HG03442 (cell line): ENCODE results near the gene RAD51B.
"Not testable (repeated sequence)": the region's sequence is repeated elsewhere in the genome, so short reads cannot be mapped to it uniquely, and the experiment has no call there.

Source experiments
- ATAC-seq: cut with Tn5 transposase; IDR thresholded peaks from one replicate; pipeline ENCODE4 v1.9.1; 2021; ENCODE audit warnings: mild to moderate bottlenecking, moderate library complexity; ENCODE audit not compliant: unreplicated experiment

Gene RAD51B

DNA sequence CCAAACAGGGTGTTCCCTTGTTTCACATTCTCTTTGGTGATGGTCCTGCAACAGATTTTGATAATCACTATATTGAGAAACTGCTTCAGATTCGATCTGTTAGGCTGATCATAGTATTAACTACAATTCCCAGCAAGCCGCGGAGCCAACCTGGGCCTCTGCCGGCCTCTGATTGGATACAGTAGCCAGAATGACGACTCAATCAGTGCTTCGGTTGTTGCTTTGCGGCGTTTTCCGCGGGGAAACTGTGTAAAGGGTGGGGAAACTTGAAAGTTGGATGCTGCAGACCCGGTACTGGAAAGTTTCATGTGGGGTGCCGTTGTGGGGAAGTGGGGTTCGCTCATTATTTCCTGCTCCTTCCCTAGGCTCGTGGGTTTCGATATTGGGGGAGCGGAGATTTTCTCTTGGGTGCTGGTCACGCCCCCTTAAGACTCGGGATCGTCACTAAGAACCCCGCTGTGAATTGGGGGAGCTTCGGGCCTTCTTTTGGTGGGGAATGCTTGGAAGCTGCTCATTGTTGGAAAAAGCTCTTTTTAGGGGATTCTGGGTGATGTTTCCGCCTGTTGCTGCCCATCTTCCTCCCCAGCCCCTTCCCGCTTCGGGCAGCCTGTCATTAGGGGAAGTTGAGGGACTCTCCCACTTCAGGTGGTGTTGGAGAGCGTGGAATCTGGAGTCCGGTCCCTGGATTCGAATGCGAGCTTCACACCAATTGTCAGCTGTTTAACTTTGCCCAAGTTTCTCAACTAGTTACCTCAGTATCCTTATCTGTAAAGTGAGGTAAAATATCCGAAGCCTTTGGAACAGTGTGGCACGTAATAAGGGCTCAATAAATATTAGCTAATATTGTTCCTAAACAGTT is at the start of gene RAD51B:
TSS of gene RAD51B (plus strand) at position 217 of the 859 bp plus-strand sequence.
- peak; percentile 54 for ATAC-seq

DNA sequence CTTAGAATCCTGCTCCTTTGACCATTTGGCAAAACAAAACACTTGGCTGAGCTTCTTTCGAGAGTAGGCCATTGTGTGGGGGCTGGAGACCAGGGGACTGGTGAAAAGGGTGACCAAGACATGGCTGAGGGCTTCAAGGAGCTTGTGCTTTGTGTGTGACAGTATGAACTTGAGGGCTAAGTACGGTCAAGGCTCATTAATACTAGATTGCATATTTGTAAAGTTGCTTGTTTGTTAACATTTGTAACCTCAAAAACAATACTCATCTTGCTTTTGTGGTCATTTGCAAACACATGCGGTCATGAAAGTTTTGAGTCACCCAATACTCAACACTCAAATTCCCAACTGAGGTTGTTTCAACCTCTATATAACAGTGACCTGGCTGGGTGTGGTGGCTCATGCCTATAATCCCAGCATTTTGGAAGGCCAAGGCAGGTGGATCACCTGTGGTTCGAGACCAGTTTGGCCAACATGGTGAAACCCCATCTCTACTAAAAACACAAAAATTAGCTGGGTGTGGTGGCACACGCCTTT is 45.7 kb upstream of the RAD51B start:
- ATAC-seq: no peak

DNA sequence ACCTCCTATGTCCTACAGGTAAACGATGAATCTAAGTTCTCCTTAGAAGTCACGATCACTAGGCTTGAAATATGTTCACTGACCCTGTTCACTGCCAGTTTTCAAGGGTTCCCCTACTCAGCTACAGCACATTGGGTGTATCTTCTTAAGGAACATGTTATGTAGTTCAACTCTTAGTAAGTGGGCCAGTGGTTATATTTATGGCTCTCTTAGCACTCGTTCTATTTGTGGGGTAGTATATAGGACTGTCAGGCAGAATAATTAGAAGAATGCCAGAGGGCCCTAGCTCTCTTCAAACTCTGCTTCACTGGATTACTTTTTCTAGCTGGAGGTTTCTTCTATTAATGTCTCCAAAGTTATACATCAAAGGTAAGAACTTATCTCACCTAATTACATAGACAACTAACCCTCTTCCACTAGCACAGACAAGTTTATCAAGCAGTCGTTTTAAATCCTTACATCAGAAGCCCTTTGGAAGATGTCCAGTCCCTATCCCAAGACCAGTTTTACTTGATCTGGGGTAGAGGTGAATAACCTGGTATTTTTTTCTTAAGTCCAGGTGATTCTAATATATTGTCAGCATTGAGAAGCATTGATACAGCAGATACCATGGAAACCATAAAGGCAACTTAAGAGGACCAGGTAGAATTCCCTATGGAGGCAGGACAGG is 42.8 kb upstream of the RAD51B start:
- ATAC-seq: no peak

DNA sequence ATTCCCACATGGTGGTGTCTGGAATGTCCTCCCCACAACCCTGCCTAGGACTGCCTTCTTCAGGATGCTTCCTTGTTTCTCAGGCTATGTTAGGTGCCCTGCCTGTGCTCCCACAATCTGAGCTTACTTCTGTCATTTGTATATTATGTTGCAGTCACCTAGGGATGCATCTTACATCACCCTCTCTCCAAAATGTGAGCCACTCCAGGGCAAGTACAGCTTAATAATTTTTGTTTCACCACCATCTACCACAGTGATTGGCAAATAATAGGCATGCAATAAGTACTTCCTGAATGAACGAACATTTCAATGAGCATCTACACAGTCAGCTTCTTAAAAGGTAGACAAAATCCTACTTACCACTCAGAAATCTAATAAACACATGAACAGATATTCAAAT is 40.8 kb upstream of the RAD51B start:
- no peak for ATAC-seq

DNA sequence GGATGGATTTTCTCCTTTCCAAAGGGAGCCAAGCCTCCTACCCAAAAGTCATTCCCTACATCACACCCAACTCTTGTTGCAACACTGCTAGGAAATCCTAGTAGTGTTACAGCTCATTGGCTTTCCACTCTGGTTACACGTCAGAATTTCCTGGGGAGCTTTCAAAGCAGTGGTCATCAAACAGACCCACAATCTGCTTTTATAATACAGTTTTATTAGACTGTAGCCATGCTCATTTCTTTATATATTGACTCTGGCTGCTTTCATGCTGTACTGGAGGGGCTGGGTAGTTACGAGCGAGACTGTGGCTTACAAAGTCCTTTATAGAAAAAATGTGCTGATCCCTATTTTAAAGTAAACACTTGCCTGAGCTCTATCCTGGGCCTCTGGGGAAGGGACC is 37.5 kb upstream of the RAD51B start:
- no peak for ATAC-seq

DNA sequence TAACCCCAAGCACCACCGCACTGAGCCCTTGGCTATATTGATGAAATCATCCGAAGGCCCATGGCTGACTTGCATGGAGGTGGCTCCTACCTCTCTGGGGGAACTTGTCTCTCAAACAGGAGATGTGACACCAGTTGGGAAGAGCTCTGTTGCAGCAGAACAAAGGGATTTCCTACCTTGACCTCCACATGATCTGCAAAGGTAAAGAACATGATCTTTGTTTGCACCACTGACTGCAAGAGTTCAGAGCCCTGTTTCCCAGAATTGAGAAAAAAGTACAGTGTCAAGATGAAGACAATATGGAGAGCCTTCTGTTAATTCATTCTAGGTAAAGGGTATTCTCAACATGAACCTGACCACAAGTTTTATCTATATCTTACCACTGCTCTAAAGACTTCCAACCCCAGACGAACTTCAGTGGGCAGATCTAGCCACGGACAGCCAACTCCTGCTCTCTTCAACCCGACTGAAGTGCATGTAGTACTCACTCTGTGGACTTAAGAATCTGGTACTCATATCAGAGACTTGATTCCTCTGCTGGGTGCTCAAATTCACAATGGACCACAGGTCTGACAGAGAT is 35.2 kb upstream of the RAD51B start:
- ATAC-seq: no peak

DNA sequence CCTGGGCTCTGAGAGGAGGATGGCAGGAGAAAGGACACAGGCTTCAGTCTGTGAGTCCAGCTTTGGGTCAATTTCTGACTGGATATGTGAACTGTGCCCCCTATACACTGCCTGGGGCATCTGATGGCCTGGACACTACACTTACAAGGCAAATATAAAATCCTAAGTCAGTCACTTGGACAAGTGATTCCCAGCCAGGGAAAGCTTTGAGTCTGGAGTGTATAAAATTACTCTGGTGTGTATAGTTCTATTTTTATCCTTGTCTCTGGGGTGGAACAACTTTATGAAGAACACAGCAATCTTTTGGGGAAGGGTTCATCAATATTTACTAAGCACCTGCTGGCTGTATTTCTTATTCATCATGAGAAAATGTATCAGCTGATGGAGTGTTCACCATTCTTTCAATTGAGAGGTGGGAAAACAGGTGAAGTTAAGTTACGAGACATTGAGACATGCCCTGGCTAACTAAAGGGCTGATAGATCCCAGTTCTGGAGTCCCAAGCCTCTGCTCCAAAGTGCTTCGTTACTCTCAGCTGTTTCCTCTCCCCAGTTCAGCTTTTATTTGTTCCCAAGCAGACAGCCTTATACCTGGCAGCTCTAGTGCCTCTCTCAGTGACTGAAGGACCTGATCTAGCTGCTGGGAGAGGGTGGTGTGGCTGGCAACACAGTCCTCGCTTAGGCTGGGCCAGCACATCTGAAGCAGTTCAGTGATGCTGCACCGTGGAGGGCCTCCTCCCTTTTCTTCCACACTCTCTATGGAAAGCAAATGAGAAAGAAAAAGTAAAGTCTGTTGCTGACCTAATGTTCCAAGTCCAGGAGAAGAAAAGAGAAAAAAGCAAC is 34.1 kb upstream of the RAD51B start:
- ATAC-seq: no peak

DNA sequence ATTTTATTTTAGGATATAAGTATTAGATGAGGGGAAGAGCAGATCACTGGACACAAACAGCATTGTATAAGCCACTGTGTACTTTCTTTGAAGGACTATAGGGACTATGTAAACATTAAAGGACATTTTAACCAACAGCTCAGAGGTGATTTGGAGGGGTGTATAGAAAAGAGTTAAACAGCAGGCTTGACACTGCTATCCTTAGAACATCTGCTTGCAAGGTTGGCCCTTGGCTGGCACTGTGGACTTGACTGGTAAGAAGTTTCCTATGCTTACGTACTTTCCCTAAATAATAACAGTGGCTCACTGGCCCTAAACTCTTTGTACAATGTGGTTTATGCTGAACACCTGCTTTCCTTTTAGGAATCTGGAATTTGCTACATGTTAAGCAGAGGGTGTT is 31.9 kb upstream of the RAD51B start:
- no peak for ATAC-seq

DNA sequence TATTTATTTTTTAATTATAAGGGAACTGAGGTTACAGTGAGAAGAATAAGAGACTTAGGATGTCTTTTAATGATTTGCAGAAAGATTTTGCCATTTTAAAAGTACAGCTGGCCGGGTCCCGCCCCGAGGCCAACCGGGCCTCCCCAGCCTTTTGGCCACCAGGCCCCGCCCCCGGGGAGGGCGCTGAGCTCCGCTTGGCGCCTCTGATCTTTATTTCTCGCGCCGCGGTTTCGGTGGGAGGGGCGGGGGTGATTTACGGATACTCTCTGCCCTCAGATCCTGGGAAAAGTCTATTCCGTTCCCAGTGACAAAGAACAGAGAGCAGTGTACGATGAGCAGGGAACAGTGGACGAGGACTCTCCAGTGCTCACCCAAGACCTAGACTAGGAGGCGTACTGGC is 20.8 kb upstream of the RAD51B start:
- ATAC-seq: no peak

DNA sequence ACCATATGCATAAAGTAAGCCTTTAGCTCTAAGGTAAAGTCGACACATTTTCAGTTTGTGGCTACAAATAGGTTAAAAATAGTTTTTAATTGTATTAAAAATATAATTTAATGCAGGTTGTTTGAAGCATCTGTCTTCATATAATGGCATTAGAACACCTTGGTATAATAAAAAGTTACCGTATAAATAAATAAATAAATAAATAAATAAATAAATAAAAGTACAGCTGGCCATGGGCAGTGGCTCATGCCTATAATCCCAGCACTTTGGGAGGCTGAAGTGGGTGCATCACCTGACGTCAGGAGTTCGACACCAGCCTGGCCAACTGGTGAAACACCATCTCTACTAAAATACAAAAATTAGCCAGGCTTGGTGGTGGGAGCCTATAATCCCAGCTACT is 18.8 kb upstream of the RAD51B start:
- ATAC-seq: no peak

DNA sequence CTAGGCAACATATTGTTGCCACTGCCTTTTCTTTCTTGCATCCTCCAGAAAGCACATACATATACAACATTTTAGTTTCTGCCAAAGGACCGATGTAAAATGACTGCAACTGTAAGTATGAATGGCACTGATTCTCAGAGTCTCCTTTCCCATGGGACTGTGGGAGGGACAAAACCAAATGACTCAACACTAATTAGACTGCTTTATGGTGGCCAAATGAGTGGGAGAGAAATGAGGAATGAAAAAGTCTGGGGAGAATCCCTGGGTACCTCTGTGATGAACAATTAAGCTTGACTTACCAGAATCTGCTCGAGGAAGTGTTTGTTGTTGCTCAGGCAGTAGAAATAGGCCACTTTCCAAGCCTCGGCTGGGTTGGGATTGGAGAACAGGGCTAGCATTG is 13.3 kb upstream of the RAD51B start:
- no peak for ATAC-seq

DNA sequence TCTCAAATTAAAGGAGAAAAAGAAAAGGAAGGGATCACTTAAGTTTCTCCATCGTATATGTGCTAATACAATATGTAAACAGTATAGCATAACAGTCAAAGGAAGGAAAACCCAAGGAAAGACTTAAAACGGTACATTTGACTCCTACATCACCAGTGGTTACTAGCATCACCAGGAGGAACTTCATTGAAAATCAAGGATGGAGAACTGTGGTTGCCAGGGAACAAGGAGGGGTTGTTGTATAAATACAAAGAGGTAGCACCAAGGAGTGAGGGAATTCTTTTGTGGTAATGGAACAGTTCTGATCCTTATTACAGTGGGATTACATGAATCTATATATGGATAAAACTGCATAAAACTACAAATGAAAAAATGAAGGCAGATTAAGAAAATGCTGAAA is 4.8 kb upstream of the RAD51B start:
- ATAC-seq: no peak

DNA sequence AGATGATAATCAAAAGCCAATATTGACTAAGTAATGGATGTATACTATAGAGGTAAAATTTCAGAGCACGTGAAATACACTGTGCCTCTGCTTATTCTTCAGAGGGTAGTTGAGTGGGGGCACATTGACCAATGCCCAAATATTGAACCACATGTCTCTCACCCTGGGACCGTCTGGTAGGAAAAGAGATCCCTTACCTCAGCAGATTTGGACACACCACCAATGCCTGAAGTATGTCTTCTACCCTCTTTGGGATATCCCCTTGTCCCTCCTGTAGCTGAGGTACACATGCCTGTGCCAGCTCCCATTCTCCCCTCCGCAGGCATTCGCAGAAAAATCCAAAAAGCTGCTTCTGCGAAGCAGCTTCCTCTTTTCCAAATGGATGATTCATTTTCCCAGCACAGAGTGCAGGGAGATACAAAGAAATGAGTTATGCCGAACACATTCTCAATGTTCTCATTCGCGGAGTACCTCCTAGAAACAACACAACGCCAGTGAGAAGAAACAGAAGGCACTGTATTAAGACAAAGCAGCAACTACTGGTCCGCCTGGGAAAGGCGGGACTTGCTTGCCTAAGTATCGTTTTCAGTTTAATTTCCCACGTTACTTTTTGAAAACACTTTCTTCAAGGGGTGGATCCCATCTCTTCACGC is 3.9 kb upstream of the RAD51B start:
- ATAC-seq: no peak

DNA sequence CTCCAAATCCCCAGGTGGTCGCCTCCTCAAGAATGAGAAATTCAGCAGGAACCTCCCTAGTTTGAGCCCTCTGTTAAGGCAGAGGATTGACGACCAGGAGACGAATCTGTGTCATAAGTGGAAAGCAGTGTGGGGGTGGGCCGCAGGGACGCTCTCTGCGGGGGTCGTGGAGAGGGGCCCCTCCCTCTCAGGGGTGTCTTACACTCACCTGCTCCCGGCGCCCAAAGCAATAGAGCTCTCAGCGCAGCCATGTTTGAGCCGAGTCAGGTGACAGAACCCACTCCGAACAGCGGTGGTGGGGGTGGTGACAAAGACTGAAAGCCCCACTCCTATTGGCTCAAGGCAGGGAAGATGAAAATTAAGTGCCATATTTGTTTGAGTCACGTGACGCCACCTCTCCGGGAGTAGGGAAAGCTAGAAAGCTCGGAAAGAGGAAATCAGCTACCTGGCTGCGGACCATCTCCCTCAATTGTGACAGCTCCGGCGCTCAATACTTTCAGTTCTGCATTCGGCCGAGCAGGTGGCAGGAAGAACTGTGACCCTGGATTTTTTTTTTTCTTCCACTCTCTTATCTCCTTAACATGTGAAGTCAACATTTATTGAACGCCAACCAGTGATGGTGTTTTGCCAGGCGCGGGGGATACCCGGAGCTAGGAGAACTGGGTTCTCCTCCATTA is 3.1 kb upstream of the RAD51B start, which contains the start of gene ZFYVE26:
TSS of gene ZFYVE26 (minus strand) at position 265 of the 677 bp plus-strand sequence. CDS start 627 bp downstream, outside the sequence.
- peak; percentile 86 for ATAC-seq

DNA sequence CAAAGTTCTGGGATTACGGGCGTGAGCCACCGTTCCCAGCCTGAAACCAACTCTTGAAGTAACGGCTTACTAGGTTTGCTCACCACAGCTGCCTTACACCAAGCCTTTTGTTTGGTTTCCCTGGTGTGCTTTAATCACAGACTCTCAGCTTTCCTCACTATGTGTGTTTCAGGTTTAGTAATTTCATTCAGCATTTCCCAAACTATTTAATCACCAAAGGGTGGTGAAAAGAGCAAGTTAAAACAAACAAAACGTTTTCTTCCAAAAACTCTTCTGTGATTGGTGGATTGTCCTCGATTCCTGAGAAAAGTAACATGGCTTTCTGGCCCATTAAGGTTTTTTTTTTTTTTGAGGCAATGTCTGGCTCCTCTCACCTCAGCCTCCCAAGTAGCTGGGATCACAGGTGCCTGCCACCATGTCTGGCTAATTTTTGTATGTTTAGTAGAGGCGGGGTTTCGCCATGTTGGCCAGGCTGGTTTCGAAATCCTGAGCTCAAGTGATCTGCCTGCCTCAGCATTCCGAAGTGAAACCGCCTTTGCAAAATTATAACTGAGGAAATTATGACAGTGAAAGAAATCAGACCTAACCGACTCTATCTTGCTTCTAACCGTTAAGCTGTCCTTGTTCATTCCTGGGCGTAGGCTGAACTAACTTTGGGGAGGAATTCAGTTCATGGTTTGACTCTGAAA is 1.7 kb upstream of the RAD51B start:
- ATAC-seq: no peak

DNA sequence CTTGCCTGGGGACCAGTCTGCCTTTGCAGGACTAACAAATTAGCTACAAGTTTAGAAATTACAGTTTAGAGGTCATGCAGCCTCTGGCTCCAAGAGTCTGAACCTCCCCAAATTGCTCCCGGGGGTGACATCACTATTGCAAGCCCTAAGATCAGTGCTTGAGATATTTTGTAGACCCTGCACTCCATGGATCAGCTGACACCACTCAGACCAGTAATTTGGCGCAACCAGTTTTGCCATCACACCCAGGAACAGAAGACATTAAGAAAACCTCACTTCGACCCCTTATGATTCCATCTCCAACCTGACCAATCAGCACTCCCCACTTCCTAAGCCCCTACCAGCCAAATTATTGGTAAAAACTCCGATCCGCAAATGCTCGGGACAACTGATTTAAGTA is 1.1 kb upstream of the RAD51B start:
- not testable (repeated sequence) for ATAC-seq

DNA sequence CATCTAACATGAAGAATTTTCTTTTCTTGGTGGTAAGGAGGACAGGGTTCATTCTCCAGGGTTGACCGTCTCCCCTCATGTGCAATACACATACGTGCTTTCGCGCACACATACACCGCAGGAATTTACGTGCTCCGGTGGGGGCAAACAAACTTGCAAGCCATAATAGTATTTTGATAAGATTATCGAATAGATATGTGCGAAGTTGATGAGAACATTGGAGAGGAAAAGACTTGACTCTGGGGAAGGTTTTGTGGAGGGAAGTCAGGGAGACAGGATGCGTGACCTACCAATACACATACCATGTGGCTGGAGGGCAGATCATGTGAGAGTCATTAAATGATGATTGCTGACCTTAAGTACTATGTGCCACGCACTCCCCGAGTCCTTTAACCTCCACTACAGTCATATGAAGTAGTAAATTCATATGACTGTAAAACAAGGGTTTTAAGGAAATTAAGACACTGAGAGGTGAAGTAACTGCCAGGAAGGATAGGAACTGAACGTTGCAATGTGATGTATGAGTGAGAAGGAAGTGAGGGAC is 921 bp downstream of the RAD51B start:
- no peak for ATAC-seq

DNA sequence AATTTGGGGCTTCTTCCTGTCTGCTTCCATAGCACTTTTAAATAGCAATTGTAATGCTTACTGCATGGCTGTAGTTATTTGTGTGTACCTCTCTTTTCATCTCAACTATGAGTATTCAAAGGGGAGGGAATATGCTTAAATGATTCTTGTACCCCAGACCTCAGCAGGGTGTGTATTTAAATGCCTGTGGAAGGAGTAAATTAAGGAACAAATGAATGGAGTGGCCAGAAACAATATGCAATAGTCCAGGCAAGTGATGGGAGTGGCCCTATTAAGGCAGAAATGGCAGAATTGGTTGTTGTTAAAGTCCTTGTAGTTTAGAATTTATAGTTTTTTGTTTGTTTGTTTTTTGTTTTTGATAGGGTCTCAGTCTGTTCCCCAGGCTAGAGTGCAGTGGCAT is 1.5 kb downstream of the RAD51B start:
- no peak for ATAC-seq

DNA sequence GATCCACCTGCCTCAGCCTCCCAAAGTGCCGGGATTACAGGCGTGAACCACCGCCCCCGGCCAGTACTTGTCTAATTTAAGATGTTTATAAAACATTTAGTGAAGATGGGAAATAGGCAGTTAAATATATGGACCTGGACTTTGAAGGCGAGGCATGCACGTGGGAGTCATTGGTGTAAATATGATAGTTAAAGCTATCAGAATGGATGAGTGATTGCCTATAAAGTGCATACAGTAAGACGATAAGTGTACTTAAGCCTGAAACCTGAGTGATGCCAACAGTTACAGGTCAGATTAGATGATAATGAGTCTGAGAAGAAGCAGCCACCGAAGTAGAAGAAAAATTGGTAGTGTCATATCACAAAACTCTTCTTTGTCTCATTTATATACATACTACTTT is 11.5 kb downstream of the RAD51B start:
- ATAC-seq: no peak
